K562 (cell line): ENCODE measurements around the gene ASCL3. TPM values are rescaled to one million over a fixed set of nuclear protein-coding genes. Genes with fewer than 3 reads are reported as not detected.

Source experiments
- ATAC-seq: fragments of 200-7000 bp; cut with Tn5 transposase; 3 replicates; pipeline ENCODE4 v1.9.1; 2020; ENCODE audit warnings: moderate library complexity
- BruUV-seq: library from RNA; stranded (reverse); fragments of 400-500 nt; replicated peaks from 2 replicates; lab custom pipeline; 2021; lab: Mats Ljungman, UMichigan
- CTCF ChIA-PET: fragments of 300-600 bp; formaldehyde crosslinking; extraction: SDS; loops from one replicate; lab custom pipeline; 2021; ENCODE audit warnings: low intra/inter-chr PET ratio; lab: Yijun Ruan, JAX
- POLR2A ChIA-PET: fragments of 300-600, 350-650 bp; sonication (Branson Sonifier 250); formaldehyde crosslinking; extraction: SDS; loops from one replicate; lab custom pipeline; 2021; ENCODE audit warnings: antibody characterized with exemption, inconsistent platforms; lab: Yijun Ruan, JAX
- DNase-seq, 4 experiments: peaks; one replicate each; pipeline versions ENCODE4 v3.0.0 to v3.0.0-alpha.2; 2011 to 2018; ENCODE audit warnings: low spot score in 3 of 4, mixed read lengths in 3 of 4; ENCODE audit errors: extremely low read depth in 1 of 4
- FAIRE-seq: peaks from 2 replicates; lab custom pipeline; 2011; peaks lifted over from hg19 to GRCh38; lab: Jason Lieb, UNC
- H2AFZ ChIP-seq: 2 replicates; pipeline ENCODE4 v1.6.0; 2011; ENCODE audit warnings: low read depth, low read length, control low read depth, inconsistent platforms
- H3K27ac ChIP-seq: fragments of 200-600 bp; 3 replicates; pipeline ENCODE4 v1.8.0; 2011; ENCODE audit warnings: low read depth, mild to moderate bottlenecking, control low read depth, inconsistent platforms, low read length, moderate library complexity, mixed read lengths; ENCODE audit errors: extremely low read depth
- H3K27me3 ChIP-seq, 2 experiments: fragments of 300-600 bp in 1 of 2; 2 replicates in 1 of 2; 3 replicates in 1 of 2; pipeline versions ENCODE4 v1.6.0 to v1.8.0; 2011; ENCODE audit warnings: inconsistent platforms in 2 of 2, low read length in 2 of 2, mild to moderate bottlenecking in 1 of 2, mixed read lengths in 1 of 2, moderate library complexity in 1 of 2; ENCODE audit not compliant: control insufficient read depth in 2 of 2, insufficient read depth in 2 of 2
- H3K36me3 ChIP-seq: fragments of 300-600 bp; 3 replicates; pipeline ENCODE4 v1.8.0; 2011; ENCODE audit warnings: mild to moderate bottlenecking, low read length, inconsistent platforms; ENCODE audit not compliant: control insufficient read depth, insufficient read depth
- H3K4me1 ChIP-seq, 2 experiments: fragments of 200-600 bp in 1 of 2; replicated peaks in 1 of 2; 2 replicates in 1 of 2; 3 replicates in 1 of 2; pipeline versions ENCODE4 v1.5.1 to v1.8.0; 2011; ENCODE audit warnings: inconsistent platforms in 2 of 2, low read length in 2 of 2, mild to moderate bottlenecking in 1 of 2, mixed read lengths in 1 of 2, moderate library complexity in 1 of 2; ENCODE audit not compliant: control insufficient read depth in 2 of 2, insufficient read depth in 2 of 2
- H3K4me2 ChIP-seq: 2 replicates; pipeline ENCODE4 v1.6.1; 2011; ENCODE audit warnings: low read length, control low read depth, inconsistent platforms, mixed read lengths; ENCODE audit not compliant: insufficient read depth
- H3K4me3 ChIP-seq: fragments of 200-600 bp; sonication (generic), shearing (Covaris generic); 2 replicates; pipeline ENCODE4 v1.5.1; 2016; ENCODE audit warnings: control low read depth, inconsistent platforms
- H3K79me2 ChIP-seq: fragments of 200-600 bp; 3 replicates; pipeline ENCODE4 v1.8.0; 2011; ENCODE audit warnings: low read length, inconsistent platforms; ENCODE audit not compliant: control insufficient read depth, insufficient read depth
- H3K9ac ChIP-seq, 2 experiments: 2 replicates each; pipeline versions ENCODE4 v1.6.0 to v1.6.1; 2011; ENCODE audit warnings: low read depth in 2 of 2, low read length in 2 of 2, control low read depth in 1 of 2, inconsistent platforms in 1 of 2, mild to moderate bottlenecking in 1 of 2, mixed read lengths in 1 of 2; ENCODE audit not compliant: insufficient read depth in 1 of 2
- H3K9me1 ChIP-seq: one replicate; pipeline ENCODE4 v1.6.0; 2011; ENCODE audit warnings: inconsistent platforms, mild to moderate bottlenecking, low read length, moderate library complexity; ENCODE audit not compliant: control insufficient read depth, insufficient read depth
- H3K9me3 ChIP-seq: replicated peaks from 2 replicates; pipeline ENCODE4 v1.5.1; 2011; ENCODE audit warnings: low read depth, low read length, inconsistent platforms; ENCODE audit not compliant: control insufficient read depth, insufficient read depth
- H4K20me1 ChIP-seq: replicated peaks from 2 replicates; pipeline ENCODE4 v1.6.1; 2011; ENCODE audit warnings: low read length, inconsistent platforms, mixed read lengths; ENCODE audit not compliant: control insufficient read depth, insufficient read depth
- BRCA1 ChIP-seq, 2 experiments: fragments of 450-650 bp in 1 of 2; sonication (generic) in 1 of 2; formaldehyde crosslinking in 1 of 2; IDR thresholded peaks; 2 replicates each; pipeline versions ENCODE4 v1.5.0 to v1.6.1; 2017 to 2020; ENCODE audit warnings: mild to moderate bottlenecking in 1 of 2, missing genetic modification reagents in 1 of 2
- BRF1 ChIP-seq: IDR thresholded peaks from 3 replicates; pipeline ENCODE4 v1.6.1; 2011; ENCODE audit warnings: borderline replicate concordance, mild to moderate bottlenecking; ENCODE audit not compliant: insufficient read length; ENCODE audit errors: extremely low read depth
- CC2D1A ChIP-seq: fragments of 450-650 bp; IDR thresholded peaks from 2 replicates; pipeline ENCODE4 v1.6.1; 2017; ENCODE audit warnings: mild to moderate bottlenecking
- DLX4 ChIP-seq: fragments of 250-450 bp; sonication (Bioruptor Pico); IDR thresholded peaks from 2 replicates; pipeline ENCODE4 v1.6.1; 2021; ENCODE audit warnings: mild to moderate bottlenecking
- EP400 ChIP-seq: fragments of 450-650 bp; IDR thresholded peaks from 2 replicates; pipeline ENCODE4 v1.6.1; 2017; ENCODE audit warnings: antibody characterized with exemption, mild to moderate bottlenecking, moderate library complexity
- FOXA1 ChIP-seq: fragments of 450-650 bp; IDR thresholded peaks from 2 replicates; pipeline ENCODE4 v1.6.1; 2016; ENCODE audit warnings: mild to moderate bottlenecking, borderline replicate concordance
- HEY1 ChIP-seq: fragments of 250-450 bp; sonication (Bioruptor Pico); IDR thresholded peaks from 2 replicates; pipeline ENCODE4 v1.5.0; 2020; ENCODE audit warnings: mild to moderate bottlenecking, moderate library complexity, borderline replicate concordance
- HNRNPK ChIP-seq: fragments of 200-400 bp; formaldehyde crosslinking; IDR thresholded peaks from one replicate; pipeline ENCODE4 v1.6.1; 2018; ENCODE audit warnings: mild to moderate bottlenecking, low read depth, low read length; ENCODE audit not compliant: poor library complexity, severe bottlenecking
- JUND ChIP-seq, 2 experiments: IDR thresholded peaks; 2 replicates in 1 of 2; 3 replicates in 1 of 2; pipeline ENCODE4 v1.6.1; 2011; ENCODE audit warnings: borderline replicate concordance in 2 of 2, low read depth in 2 of 2, low read length in 2 of 2, improper control_type of control experiment in 1 of 2, missing biosample characterization in 1 of 2, missing genetic modification characterization in 1 of 2, missing genetic modification reagents in 1 of 2
- NRF1 ChIP-seq, 2 experiments: fragments of 450-650 bp; IDR thresholded peaks in 1 of 2; conservative IDR thresholded peaks in 1 of 2; 2 replicates each; pipeline ENCODE4 v1.6.1; 2014; ENCODE audit warnings: mild to moderate bottlenecking in 2 of 2
- PHF8 ChIP-seq: fragments of 200-600 bp; sonication (generic); IDR thresholded peaks from 2 replicates; pipeline ENCODE4 v1.6.1; 2012; ENCODE audit warnings: mixed run types, mild to moderate bottlenecking, inconsistent platforms, low read length, moderate library complexity, borderline replicate concordance
- POU5F1 ChIP-seq: fragments of 150-350 bp; IDR thresholded peaks from 2 replicates; pipeline ENCODE4 v1.6.1; 2014; ENCODE audit warnings: borderline replicate concordance, low read length, low read depth, mild to moderate bottlenecking; ENCODE audit not compliant: partially characterized antibody
- RFX7 ChIP-seq: fragments of 250-450 bp; sonication (Bioruptor Pico); IDR thresholded peaks from 2 replicates; pipeline ENCODE4 v1.5.1; 2021; ENCODE audit warnings: mild to moderate bottlenecking
- SMAD4 ChIP-seq: fragments of 250-450 bp; sonication (Bioruptor Pico); conservative IDR thresholded peaks from 2 replicates; pipeline ENCODE4 v1.8.0; 2021; ENCODE audit warnings: inconsistent platforms, mild to moderate bottlenecking, moderate library complexity
- STAG1 ChIP-seq: sonication (generic); formaldehyde crosslinking; IDR thresholded peaks from 2 replicates; pipeline ENCODE4 v1.5.0; 2020; ENCODE audit warnings: missing genetic modification reagents, borderline replicate concordance
- TFE3 ChIP-seq: fragments of 450-650 bp; formaldehyde crosslinking; IDR thresholded peaks from 2 replicates; pipeline ENCODE4 v1.4.0; 2020; ENCODE audit warnings: mild to moderate bottlenecking, mixed read lengths
- ZNF124 ChIP-seq: sonication (generic); formaldehyde crosslinking; IDR thresholded peaks from 2 replicates; pipeline ENCODE4 v1.8.1; 2022; ENCODE audit warnings: missing genetic modification reagents
- ZNF134 ChIP-seq: fragments of 250-450 bp; sonication (Bioruptor Pico); conservative IDR thresholded peaks from 2 replicates; pipeline ENCODE4 v1.4.0; 2020
- ZNF398 ChIP-seq: fragments of 250-450 bp; sonication (Bioruptor Pico); IDR thresholded peaks from 2 replicates; pipeline ENCODE4 v1.8.0; 2021; ENCODE audit warnings: moderate library complexity, mild to moderate bottlenecking, inconsistent platforms
- ZNF444 ChIP-seq: fragments of 250-450 bp; sonication (Bioruptor Pico); IDR thresholded peaks from 2 replicates; pipeline ENCODE4 v1.4.0; 2020; ENCODE audit warnings: mild to moderate bottlenecking, moderate library complexity
- WGBS: fragments of 100-300 bp; shearing (Covaris generic); methylation state at CpG from one replicate; pipeline ENCODE4 v1.1.6; 2016; ENCODE audit warnings: low coverage, mixed read lengths; ENCODE audit not compliant: insufficient coverage; ENCODE audit errors: missing lambda C conversion rate; 5-methylcytosine and 5-hydroxymethylcytosine counted together
- in situ Hi-C: fragments of 300-500 bp; cut with MboI; formaldehyde crosslinking; loops from 4 replicates; pipeline ENCODE4 v1.15.0; 2018; ENCODE audit warnings: inconsistent platforms, mixed read lengths
- intact Hi-C: fragments of 100-400 bp; cut with micrococcal nuclease; formaldehyde crosslinking; loops from 2 replicates; pipeline ENCODE4 v1.14.2; 2022
- polyA plus RNA-seq, 8 experiments: library from polyadenylated mRNA; depleted of rRNA in 4 of 8; stranded (reverse) in 5 of 8; unstranded in 3 of 8; fragments of >200 nt; fragmentation: Nextera tagmentation in 2 of 8; fragmentation: Illumina TruSeq in 1 of 8; extraction: Ambion mirVana in 2 of 8; extraction: Trizol in 1 of 8; gene quantifications; 2 replicates each; pipeline versions ENCODE4 v1.2.1 to v1.2.3, GENCODE V29; 2011 to 2014; ENCODE audit warnings: inconsistent platforms in 1 of 8, missing spikeins in 1 of 8
- total RNA-seq, 7 experiments: library from RNA; depleted of rRNA in 6 of 7; stranded (reverse); fragments of >200 nt in 6 of 7; fragmentation: Illumina TruSeq in 2 of 7; extraction: Trizol in 2 of 7; gene quantifications; 2 replicates each; pipeline versions ENCODE4 v1.2.1 to v1.2.3, GENCODE V29; 2011 to 2021; ENCODE audit warnings: low replicate concordance in 1 of 7

The ASCL3 gene
- total and polyA plus RNA-seq, 9 of the 15 experiments (the other 6 are each of a cell fraction or from before 2014, with no cell fraction given): not detected

DNA sequence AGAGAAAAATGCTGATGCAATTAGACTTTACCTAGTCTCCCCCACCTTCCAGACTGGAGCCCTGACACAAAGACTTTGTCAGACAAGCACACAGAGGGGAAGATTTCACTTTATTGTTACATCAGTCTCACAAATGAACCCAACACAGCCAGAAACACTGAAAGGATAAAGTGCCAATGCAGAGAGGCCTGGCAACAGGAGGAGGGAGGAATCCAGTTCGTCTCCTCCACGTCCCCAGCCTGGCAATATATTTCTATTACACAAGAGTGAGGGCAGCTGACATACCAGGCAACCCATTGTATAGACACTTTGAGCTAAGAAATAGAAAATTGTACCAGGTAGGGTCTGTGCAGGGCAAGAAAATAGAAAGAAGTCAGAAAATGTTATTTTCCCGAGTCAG is 37.7 kb upstream of the ASCL3 start:
- no peak for TF ChIP-seq ZNF444 (CRISPR knock-in tag)
- no peak for TF ChIP-seq RFX7
- TF ChIP-seq PHF8: no peak
- TF ChIP-seq TFE3 (CRISPR knock-in tag): no peak
- no peak for TF ChIP-seq STAG1 (CRISPR knock-in tag)
- TF ChIP-seq BRF1: no peak
- TF ChIP-seq POU5F1: no peak
- no peak for TF ChIP-seq DLX4 (CRISPR knock-in tag)
- TF ChIP-seq NRF1 (conservative IDR thresholded peaks at IDR 0.05 in 1 of 2, IDR thresholded peaks at IDR 0.05 in 1 of 2): no peak
- no peak for TF ChIP-seq BRCA1 (IDR thresholded peaks at IDR 0.05)
- TF ChIP-seq BRCA1 (CRISPR knock-in tag; IDR thresholded peaks at IDR 0.05): no peak
- no peak for TF ChIP-seq HNRNPK
- no peak for TF ChIP-seq HEY1 (CRISPR knock-in tag)
- TF ChIP-seq FOXA1: no peak
- TF ChIP-seq ZNF124: no peak
- no peak for TF ChIP-seq ZNF134 (CRISPR knock-in tag)
- TF ChIP-seq ZNF398 (CRISPR knock-in tag): no peak
- TF ChIP-seq CC2D1A: no peak
- no peak for TF ChIP-seq EP400
- no peak for TF ChIP-seq SMAD4
- no peak for TF ChIP-seq JUND (IDR thresholded peaks at IDR 0.05; ENCODE audit: borderline replicate concordance, low read depth, low read length)
- no peak for TF ChIP-seq JUND (tag; IDR thresholded peaks at IDR 0.05; ENCODE audit: borderline replicate concordance, low read depth, low read length)
- H3K79me2 ChIP-seq: no peaks in the 10 kb centered on the region
- H3K9ac ChIP-seq: no peak overlapping the region
- no peaks in the 10 kb centered on the region for H3K27me3 ChIP-seq
- ATAC-seq (no peak), DNase-seq (no peak), FAIRE-seq (no peak)
- intact Hi-C loops: no loop called here
- no peak overlapping the region for H3K27ac ChIP-seq
- H3K36me3 ChIP-seq: peaks cover 5% of the 10 kb centered on the region; the same call in 1 of the 3 replicates
- H3K4me3 ChIP-seq: no peak overlapping the region
- H3K9me1 ChIP-seq: no peaks in the 10 kb centered on the region
- no peaks in the 10 kb centered on the region for H4K20me1 ChIP-seq
- H3K9me3 ChIP-seq: no peaks in the 10 kb centered on the region
- BruUV-seq: no TSS peak
- 33% methylated on average over 3 of the region's 3 CpGs for WGBS
- H3K4me2 ChIP-seq: no peak overlapping the region
- ChIA-PET CTCF (no interaction called here), POLR2A (interaction anchor here (0.7 kb wide), 1 partner anchor 9 kb away, joined by 3 read pairs; no protein-coding TSS in a partner anchor)
- H3K4me1 ChIP-seq: no peaks in the 10 kb centered on the region; a peak in 1 of 5 replicates
- in situ Hi-C loops: no loop called here
- H2AFZ ChIP-seq: no peak overlapping the region
